ENCODE measurements around the gene PLA2G4B.

The PLA2G4B gene

DNA sequence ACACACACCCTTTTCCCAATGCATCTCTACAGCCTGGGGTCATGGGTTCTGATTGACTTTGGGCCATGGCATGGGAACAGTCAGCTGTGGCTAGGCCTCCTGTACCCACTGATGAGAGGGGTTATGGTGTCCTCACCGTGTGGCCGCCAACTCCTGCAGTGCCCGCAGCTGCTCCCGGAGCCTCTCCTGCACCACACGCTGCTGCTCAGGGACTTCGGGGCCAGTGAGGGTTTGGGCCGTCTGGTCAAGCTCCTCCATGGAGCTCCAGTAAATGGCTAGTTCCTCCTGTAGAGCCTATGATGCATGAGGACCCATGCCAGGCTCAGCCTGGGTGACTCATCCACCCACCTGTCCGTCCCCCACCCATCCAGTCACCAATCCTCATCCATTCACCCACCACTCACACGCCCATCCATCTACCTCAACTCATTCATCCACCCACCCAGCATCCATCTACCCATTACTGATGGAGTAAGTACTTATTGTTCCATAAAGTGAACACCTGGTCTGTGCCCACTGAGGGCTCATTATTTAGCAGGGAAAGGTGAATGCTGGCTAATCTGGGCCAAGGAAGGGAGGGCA lies 33.6 kb downstream of the PLA2G4B start:
- DNase-seq, result no peak

DNA sequence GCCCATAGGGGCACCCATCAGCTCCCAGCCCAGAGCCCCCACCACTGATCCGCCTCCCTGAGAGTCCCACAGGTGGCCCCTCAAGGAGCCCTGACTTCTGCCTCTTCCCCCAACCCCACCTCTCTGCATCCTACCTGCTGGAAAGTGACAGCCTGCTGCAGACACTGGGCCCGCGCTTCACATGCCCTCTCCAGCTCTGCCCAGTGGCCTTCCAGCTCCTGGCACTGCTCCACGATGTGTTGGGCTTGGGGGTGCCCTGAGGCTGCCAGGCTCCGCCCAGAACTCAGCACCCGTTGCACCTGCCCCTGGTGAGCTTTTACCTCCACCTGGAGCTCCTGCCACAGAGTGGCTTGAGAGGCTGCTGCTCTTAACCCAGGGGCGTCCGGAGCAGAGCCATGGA lies 35.1 kb downstream of the PLA2G4B start:
- DNase-seq, result no peak

DNA sequence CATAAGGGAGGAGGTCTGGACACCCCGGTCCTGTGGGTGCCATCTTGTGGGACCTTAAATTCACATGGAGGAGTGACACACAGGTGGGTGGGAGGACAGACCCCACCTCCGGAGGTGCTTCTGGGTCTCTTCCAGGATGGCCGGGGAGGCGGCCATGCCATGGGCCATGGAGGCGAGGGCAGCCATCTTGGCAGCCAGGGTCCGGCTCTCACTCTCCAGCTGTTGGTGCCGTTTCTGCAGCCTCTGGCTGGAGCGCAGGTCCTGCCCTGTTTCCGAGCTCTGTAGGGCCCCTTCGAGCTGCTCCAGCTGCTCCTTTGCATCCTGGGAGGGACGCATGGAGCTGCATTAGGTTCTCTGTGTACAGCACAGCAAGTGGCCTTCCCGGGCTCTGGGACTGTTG lies 36.1 kb downstream of the PLA2G4B start:
- DNase-seq, result no peak

DNA sequence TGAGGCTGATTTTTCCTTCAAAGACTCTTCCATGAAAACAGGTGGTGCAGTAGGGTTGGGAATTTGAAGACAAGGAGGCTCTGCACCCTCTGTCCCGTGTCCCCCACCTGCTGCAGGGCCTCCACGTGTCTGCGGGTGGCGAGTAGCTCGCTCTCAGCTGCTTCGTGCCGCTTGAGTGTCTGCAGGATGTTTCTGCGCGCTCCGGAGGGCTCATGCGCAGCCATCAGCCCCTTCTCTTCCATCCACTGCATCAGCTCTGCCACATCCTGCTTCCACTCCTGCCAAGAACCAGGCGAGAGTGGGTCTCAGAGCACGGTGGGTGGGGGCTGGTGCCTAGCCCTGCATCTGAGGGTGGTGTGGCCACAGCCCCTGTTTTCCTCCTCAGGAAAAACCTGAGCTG lies 37.4 kb downstream of the PLA2G4B start:
- no peak for DNase-seq

DNA sequence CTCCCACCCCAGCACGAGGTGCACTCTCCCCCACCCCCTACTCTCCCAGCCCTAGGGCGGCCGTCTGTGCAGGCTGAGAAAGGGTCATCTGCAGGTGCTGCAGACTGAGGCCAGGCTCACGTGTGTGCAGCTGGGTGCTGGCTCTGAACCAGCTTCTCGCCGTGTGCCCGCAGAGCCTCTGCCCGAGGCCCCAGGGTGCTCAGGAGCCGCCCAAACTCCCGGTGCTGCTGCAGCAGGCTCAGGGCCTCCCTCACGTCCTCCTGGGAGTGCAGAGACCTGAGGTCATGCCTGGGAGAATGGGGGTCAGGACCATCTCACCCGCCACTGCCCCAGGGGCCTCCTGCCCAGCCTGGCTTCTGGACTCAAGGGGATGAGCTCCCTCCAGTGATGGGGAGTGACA lies 38.0 kb downstream of the PLA2G4B start:
- DNase-seq, result no peak

DNA sequence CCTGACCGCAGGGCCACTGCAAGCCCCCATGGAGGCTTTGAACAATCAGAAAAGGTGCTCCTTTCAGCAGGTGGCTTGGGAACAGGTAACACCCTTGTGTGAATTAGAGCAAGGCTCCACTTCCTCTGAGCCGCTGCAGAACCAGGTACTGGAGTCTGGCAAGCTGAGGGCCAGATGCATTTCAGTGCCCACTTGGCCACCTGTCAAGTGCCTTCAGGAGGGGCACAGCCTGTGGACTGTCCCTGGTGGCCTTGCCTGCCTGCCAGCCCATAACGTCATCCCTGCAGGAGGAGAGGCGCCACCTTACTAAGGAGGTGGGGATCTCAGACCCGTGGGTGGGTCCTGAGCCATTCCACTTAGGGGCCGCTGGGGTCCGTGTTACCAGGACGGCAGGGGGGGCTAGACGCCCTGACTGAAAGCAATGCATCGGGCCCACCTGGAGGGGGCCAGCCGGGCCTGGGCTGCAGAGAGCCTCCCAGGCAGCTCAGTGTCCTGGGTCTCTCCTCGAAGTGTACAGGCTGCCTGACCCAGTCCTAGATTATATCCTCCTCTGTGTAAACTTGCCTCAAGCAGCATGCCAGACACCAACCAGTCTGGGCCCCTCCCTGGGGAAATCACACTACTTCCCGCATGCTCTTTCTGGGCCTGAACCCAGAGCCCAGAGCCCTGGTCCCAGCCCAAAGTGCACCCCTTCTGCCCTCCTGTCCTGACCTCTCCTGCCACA lies 39.1 kb downstream of the PLA2G4B start:
- DNase-seq, result no peak

DNA sequence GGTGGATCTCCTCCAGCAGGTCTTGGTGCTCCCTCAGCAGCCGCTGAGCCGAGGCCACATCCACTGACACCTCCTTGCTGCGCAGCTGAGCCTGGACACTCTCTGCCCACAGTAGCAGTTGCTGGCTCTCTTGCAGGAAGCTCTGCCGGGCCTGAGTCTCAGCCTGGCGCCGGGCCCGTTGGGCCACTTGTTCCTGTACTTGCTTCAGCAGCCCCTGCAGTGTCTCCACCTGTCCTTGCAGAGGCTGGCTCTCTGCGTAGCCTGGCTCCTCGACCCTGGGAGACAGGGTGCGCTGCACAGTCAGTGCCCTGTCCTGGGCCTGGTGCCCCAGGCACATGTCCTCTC lies 39.7 kb downstream of the PLA2G4B start:
- DNase-seq, result no peak

DNA sequence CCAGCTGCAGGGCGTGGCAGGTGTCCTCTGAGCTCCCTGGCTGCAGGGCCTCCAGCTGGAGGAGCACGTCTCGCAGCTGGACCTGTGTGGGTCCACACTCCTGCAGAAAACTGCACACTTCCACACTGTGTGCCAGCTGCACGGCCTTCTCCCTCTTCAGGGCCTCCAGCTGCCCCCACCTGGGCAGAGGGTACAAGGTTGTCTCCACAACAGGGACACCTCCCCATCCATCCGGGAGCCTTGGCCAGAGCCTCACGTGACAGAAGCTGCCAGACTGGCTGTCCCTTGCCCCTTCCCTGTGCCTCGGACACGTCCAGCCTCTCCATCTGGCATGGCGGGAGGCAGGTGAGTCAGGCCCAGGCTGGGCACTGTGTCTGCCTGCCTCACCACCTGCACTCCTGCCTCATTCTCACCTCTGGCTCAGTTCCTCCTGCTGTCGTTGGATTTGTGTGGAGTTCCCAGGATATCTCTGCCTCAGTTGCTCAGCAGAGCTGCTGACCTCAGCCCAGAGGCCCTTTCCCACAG lies 40.7 kb downstream of the PLA2G4B start:
- DNase-seq, result no peak

DNA sequence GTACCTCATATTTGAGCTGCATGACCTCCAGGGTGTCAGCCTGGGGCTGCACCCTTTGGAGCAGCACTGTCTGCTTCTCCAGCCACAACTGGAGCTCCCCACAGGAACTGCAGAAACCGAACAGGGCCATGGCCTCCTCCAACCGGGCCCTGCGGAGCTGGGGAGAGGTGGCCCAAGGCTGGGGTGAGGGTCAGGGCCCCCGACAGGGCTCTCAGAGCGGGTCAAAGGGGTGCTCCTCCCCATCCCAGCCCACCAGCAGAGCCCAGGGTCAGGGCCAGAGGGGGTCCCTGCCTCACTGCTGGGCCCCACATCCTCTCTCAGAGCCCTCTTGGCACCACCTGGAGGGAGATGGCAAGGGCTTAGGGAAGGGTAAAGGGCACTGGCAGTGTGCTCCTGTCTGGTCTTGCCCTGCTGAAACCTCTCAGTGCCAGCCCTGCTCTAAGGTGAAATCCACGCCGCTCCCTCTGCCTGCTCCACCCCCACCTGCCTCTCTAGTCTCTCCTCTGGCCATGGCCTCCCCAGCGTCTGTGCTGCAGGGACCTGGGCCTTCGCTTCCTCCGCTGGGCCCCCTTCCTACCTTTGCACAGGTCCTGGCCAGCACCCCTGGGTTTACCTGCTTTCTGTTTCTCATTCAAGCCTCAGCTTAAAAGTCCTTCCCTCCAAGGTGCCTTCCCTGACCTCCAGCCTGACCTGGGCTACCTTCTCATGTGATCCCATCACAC lies 41.7 kb downstream of the PLA2G4B start:
- no peak for DNase-seq

DNA sequence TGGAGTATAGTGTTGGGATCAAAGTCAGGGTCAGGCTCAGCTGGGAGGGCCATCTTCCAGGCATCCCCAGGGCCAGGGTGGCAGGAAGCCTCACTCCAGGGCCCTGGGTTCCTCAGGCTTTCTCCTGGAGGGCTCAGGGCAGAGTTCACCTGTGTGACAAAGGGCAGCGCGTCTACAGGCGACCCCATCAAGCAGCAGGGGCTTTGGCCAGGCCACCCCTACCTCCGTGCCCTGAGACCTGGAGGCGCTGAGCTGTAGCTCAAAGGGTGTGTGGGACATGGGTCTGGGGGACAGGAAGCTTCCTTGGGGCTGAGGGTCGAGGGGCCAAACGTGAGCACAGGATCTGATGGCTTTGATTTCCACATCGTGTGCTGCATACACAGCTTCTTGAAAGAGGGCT lies 42.4 kb downstream of the PLA2G4B start:
- DNase-seq, result no peak

DNA sequence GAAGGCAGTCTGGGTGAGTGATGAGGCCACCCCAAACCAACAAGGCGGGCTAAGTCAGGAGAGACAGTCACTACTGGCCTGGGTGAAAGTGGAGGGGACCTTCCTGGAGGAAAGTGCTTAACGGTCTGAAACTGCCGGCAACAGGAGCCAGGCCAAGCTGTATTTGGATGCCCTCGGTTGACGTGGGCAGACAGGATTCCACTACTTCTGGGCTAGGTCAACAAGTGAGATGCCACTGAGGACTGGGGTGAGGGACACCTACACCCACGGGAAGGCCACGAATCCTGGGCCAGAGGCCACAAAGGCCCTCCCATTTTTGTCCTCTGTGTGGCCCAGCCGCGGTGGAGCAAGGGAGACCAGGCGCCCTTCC lies 42.9 kb downstream of the PLA2G4B start:
- DNase-seq, result no peak

DNA sequence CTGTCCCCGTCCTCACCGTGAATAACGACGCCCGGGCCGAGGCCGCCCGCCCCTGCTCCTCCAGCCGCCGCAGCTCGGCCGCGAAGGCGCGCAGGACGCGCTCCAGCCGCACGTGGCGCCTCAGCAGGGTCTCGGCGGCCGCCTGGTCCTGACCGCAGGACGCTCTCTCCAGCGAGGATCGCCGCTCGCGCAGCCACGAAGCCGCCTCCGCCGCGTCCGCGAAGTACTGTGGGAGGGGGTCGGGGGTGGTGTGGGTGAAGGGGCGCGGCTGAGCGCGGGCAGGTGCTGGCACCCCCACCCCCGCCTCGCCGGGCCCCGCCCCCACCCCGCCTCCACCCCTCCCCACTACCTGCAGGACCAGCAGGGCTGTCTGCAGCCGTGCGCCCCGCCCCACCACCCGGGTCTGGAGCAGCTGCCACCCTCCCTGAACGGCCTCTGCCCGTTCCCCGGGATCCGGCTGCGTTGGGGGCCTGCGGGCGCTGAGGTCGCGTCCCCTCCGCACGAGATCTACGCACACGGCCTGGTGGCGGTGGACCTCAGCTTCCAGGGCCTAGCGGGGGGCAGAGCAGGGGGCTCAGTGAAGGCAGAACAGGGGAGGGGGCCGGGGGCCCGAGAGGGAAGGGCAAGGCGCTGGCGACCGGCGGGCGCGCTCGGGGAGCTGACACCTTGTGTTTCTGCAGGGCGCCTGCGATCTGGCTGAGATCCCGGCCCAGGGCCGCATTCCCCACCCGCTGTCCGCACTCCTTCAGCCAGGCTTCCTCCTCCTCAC lies 43.5 kb downstream of the PLA2G4B start:
- no peak for DNase-seq

DNA sequence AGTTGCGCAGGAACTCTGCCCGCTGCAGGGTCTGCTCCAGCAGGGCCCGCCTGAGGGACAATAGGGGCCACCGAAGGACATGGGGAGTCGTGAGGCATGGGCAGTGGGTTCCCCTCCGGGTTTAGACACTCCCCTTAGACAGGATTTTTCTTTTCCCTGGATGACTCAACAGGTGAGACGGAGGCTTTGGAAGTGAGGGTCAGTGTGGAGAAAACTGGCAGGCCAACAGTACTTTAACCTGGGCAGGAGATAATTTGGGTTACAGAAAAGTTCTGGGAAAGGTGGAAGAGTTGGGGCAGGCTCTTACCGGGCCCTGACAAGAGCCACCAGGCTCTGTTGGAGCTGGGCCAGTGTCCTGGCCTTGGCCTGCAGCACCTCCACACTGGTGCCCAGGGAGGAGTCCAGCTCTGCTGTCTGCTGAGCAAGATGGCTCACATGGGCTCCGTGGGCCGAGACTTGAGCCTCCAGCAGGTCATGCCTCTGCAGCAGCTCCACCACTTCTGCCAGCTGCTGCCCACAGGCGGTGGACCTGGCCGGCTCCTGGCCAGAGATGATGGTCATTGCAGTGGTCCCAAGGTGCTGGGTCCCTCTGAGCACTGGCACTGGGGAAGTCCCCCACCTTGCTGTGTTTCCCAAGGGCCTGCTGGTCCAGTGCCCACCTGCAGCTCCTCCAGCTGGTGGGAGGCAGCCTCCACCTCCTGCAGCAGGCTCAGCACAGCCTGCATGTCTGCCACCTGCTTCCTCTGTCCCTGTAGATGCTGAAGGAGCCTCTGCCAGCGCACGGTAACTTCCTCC lies 44.2 kb downstream of the PLA2G4B start:
- no peak for DNase-seq

DNA sequence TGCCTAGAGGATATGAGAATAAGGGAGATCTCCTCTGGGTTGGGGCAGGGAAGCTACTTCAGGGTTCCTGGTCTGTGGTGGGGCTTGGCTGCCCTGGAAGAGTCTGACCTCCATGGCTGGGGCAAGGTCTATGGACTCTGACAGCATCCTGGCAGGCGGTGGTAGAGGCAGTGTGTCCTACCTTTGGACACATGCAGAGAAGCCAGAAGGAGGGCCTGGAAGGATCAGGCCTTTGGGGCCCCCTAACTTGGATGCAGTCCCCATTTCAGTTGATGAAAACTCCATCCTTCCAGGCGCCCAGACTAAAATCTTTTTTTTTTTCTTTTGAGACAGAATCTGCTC lies 44.8 kb downstream of the PLA2G4B start:
- DNase-seq, result no peak

DNA sequence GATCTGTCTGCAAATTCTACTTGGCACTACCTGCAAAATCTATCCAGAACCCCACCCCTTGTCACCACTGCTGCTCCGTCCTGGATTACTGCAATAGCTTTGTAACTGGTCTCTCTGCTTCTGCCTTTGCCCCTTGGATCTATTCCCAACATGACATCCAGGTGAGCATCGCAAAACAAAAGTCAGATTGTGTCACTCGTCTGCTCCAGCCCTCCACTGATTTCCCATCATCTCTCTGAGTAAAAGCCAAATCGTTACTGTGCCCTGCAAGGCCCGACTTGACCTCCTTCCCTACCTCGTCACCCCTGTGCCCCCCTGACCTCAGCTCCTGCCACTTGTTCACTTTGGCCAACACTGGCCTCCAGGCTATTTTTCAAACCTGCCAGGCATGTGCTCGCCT lies 45.8 kb downstream of the PLA2G4B start:
- no peak for DNase-seq

DNA sequence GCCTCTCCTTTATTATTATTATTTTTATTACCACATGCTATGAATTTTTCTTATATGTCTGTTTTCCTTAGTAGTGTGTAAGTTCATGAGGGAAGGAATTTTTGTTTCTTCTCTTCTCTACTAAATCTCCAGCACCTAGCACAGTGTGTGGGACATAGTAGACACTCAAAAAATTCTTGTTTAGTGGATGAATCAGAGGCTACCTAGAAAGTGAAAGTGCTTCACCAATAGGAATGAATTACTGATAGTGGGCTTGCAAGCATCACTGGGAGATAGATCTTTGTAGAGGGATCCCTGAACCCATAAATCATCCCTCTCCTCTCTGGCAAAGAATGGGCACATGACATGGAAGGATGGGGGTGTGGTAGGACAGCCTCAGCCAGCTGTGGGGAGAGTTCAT lies 46.7 kb downstream of the PLA2G4B start:
- DNase-seq, result no peak

DNA sequence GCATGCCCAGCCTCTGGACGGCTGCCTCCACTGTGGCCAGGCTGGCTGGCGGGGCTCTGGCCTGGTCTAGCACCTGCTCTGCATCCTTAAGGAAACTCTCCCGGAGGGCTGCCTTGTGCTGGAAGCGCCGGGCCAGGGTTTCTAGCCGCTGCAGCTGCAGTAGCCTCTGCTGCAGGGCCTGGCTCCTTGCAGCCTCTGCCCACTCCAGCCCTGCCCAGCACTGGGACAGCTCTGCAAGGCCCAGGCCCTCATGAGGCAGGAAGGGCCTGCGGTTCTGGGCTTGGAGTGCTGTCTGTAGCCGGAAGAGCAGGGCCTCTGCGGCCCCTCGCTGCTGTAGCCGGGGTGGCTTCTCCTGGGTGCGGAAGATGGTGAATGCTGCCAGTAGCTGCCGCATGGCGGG lies 47.2 kb downstream of the PLA2G4B start:
- DNase-seq, result no peak

DNA sequence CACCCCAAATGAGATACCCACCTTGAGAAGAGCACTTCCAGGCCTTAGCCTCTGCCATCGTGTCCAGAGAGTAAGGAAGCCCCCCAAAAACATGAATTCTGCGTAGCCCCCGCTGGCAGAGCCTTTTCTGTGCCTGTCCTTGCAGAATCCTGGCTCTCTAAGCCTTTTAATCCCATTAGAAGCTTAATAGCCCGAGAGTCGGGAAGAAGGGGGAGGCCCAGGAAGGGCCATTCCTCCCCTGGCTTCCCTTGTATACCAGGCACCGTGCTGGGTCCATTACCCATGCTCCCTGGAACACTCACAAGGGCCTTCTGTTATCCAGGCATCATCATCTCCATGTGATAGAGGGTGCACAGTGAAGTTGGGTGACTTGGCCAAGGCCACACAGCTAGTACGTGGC lies 48.1 kb downstream of the PLA2G4B start:
- DNase-seq, result no peak

DNA sequence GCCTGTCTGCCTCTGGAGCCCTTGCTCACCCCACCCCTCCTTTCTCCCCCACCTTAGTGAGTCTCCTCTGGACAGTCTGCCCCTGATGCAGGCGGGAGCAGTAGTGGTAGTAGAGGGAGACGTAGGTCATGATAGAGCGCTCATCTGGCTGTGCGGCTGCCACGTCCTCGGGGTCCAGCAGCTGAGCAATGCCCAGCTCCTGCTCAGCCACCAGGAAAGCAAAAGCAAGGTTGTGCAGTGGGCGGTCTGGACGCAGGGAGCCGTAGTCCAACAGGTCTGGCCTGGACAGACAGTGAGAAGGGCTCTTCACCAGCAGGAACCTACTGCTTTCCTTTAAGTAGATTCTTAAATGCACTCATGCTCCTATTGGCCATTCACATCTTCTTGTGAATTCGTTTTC lies 48.5 kb downstream of the PLA2G4B start:
- no peak for DNase-seq

DNA sequence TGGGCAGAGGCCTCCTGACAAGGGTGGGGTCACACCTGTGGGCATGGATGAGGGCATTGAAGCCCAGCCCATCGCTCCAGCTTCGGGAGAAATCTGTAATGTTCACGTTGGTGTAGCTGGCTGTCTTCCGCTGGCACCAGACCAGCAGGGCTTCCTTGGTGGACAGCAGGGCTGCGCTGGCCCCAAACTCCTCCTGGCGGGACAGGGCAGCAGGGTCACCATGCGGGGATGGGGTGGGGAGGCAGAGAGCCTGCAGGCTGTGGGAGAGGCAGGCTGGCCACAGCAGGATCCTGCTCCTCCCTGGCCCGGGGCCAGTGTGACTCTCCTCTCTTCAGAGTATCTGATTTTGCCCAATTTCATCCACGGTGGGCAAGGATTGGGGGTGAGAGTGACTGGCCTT lies 49.2 kb downstream of the PLA2G4B start:
- no peak for DNase-seq

DNA sequence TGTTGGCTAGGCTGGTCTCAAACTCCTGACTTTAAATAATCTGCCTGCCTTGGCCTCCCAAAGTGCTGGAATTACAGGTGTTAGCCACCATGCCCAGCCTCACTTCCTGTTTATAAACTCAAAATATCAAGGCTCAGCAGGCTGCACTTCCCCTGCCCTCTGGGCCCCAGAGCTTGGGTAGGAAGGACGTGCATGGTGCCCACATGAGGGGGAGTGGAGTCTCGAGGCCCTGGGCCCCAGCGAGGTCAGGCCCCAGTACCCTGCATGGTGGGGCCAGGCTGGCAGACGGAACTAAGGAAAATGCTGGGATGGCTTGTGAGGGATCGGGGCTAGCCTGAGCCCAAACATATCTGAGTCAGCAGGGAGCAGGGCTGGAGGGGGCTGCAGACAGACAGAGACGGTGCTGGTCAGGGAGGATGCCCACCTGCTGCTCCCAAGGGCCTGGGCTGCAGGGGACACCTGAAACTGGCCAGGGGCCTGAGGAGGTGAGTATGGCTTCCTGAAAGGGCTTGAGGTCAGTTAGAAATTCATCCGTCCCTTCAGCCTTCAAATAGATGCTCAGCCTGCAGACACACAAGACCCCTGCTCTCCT lies 50.1 kb downstream of the PLA2G4B start:
- no peak for DNase-seq

DNA sequence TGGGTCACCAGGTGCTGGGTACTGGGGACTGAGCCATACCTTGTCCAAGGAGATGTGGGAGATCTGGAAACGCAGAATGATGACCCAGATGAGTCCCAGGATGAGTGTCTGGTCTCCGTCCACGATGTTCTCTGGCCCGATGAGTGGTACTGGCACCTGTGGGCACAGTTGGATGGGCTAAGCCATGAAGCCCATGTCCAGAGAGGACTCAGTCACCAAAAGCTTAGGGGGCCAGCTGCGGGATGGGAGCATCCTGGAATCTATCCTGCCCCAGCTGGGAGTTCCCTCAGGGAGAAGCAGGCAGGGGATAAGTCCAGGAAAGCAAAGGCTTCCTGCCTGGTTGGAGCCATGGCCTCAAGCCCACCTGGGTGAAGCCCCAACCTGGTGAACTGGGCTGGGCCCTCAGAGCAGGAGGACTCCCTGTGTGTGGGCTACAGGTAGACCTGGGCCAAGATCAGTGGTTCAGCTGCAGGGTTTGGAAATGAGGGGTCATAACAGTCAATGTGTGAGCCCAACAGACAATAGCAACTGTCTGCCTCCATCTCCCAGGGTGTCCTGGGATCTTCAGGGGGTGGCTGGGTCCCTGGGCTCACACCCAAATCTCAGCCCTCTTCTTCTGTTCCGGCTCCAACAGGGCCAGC lies 51.5 kb downstream of the PLA2G4B start:
- DNase-seq, result no peak

Measured in KG1 (cell line).